ENCODE results near the gene PLN. TPM values are rescaled to one million over a fixed set of nuclear protein-coding genes. Genes with fewer than 3 reads are reported as not detected.

Gene PLN
- total RNA-seq, 2 donors from 2014 or later, result 13.3 to 23.5 TPM

DNA sequence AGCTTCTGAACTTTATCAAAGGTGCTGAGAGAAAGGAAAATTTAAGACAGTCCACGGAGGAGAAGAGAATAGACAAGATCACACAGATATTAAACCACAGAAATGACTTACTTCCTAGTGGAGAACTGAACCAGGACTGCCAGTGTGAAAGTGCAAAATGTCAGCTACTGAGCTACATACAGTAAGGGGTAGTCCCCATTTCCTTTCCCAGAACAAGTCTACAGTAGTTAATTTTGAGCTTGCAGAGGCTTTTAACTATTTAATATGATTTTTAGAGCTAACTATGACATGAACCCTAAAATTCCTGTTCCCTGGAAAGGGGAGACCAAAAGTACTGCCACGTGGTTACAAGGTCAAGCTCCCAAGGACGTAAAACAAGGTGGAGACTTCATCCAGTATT is 58.2 kb downstream of the PLN start:
- no peaks in the 10 kb centered on the region for H3K4me1 ChIP-seq (replicated peaks)
- intact Hi-C loops (cut with DNase I), result no loop called here
- WGBS, result 44% methylated on average over 3 of the region's 3 CpGs
- TF ChIP-seq, protein P1, sequence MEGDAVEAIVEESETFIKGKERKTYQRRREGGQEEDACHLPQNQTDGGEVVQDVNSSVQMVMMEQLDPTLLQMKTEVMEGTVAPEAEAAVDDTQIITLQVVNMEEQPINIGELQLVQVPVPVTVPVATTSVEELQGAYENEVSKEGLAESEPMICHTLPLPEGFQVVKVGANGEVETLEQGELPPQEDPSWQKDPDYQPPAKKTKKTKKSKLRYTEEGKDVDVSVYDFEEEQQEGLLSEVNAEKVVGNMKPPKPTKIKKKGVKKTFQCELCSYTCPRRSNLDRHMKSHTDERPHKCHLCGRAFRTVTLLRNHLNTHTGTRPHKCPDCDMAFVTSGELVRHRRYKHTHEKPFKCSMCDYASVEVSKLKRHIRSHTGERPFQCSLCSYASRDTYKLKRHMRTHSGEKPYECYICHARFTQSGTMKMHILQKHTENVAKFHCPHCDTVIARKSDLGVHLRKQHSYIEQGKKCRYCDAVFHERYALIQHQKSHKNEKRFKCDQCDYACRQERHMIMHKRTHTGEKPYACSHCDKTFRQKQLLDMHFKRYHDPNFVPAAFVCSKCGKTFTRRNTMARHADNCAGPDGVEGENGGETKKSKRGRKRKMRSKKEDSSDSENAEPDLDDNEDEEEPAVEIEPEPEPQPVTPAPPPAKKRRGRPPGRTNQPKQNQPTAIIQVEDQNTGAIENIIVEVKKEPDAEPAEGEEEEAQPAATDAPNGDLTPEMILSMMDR (IDR thresholded peaks at IDR 0.05), result no peak
- TF ChIP-seq POLR2AphosphoS5 (IDR thresholded peaks at IDR 0.05) (no peak), POLR2A (IDR thresholded peaks at IDR 0.05) (no peak)
- no peaks in the 10 kb centered on the region for H3K9me3 ChIP-seq
- H3K27ac ChIP-seq, result no peak overlapping the region
- no peak for DNase-seq (ENCODE audit: low spot score)
- no peak overlapping the region for H3K4me3 ChIP-seq
- no peaks in the 10 kb centered on the region for H3K27me3 ChIP-seq (replicated peaks; ENCODE audit: insufficient read depth)
- H3K36me3 ChIP-seq, result no peaks in the 10 kb centered on the region

GRCh38 chr6:118606858-118607257 is 58.8 kb downstream of the PLN start:
- H3K36me3 ChIP-seq, result no peaks in the 10 kb centered on the region
- H3K4me3 ChIP-seq, result no peak overlapping the region
- intact Hi-C loops (cut with DNase I), result no loop called here
- TF ChIP-seq, protein P1 (IDR thresholded peaks at IDR 0.05), result no peak
- TF ChIP-seq POLR2AphosphoS5 (IDR thresholded peaks at IDR 0.05) (no peak), POLR2A (IDR thresholded peaks at IDR 0.05) (no peak)
- 71% methylated on average over 5 of the region's 5 CpGs for WGBS
- H3K4me1 ChIP-seq (replicated peaks), result no peaks in the 10 kb centered on the region
- no peak overlapping the region for H3K27ac ChIP-seq
- H3K27me3 ChIP-seq (replicated peaks; ENCODE audit: insufficient read depth), result no peaks in the 10 kb centered on the region
- H3K9me3 ChIP-seq, result no peaks in the 10 kb centered on the region
- DNase-seq (ENCODE audit: low spot score), result no peak

Other genes starting within 250 kb of the PLN start
- 10 to 100 TPM in 1 of 2 donors, 1 to 10 TPM in 1; 2.7 to 33.5 TPM for gene CEP85L, start 103.3 kb downstream of the PLN start, total RNA-seq

All from prostate gland (tissue), 2 donors.